IMR-90 (cell line): ENCODE measurements around the gene FOSB. TPM values are rescaled to one million over a fixed set of nuclear protein-coding genes. Genes with fewer than 3 reads are reported as not detected.

Source experiments
- ATAC-seq: fragments of 200-7000 bp; cut with Tn5 transposase; 2 replicates; pipeline ENCODE4 v1.9.1; 2020; ENCODE audit warnings: low read depth, mild to moderate bottlenecking, moderate library complexity
- BruUV-seq: library from RNA; stranded (reverse); fragments of 400-500 nt; replicated peaks from 2 replicates; lab custom pipeline; 2021; lab: Mats Ljungman, UMichigan
- CTCF ChIA-PET: fragments of 300-600 bp; formaldehyde crosslinking; extraction: SDS; loops from one replicate; lab custom pipeline; 2021; ENCODE audit warnings: antibody characterized with exemption; lab: Yijun Ruan, JAX
- POLR2A ChIA-PET: fragments of 300-600 bp; sonication (Branson Sonifier 250); formaldehyde crosslinking; loops from one replicate; lab custom pipeline; 2022; ENCODE audit warnings: antibody characterized with exemption; ENCODE audit not compliant: unreplicated experiment; lab: Charles Lee
- DNase-seq: peaks from one replicate; pipeline ENCODE4 v3.0.0; 2013
- H2AFZ ChIP-seq: replicated peaks from 2 replicates; pipeline ENCODE3; 2013; ENCODE audit warnings: low read length, mild to moderate bottlenecking; ENCODE audit not compliant: poor library complexity
- H2AK5ac ChIP-seq: 2 replicates; pipeline ENCODE4 v1.6.1; 2013; ENCODE audit warnings: low read depth, low read length, inconsistent platforms
- H2AK9ac ChIP-seq: replicated peaks from 2 replicates; pipeline ENCODE3; 2013; ENCODE audit warnings: mild to moderate bottlenecking, low read depth, low read length, moderate library complexity; ENCODE audit not compliant: poor library complexity
- H2BK120ac ChIP-seq: 2 replicates; pipeline ENCODE4 v1.6.1; 2013; ENCODE audit warnings: low read depth, low read length, inconsistent platforms
- H2BK15ac ChIP-seq: 3 replicates; pipeline ENCODE4 v1.6.1; 2013; ENCODE audit warnings: low read depth, low read length, inconsistent platforms
- H2BK20ac ChIP-seq: 2 replicates; pipeline ENCODE4 v1.6.1; 2013; ENCODE audit warnings: low read depth, mild to moderate bottlenecking, inconsistent platforms, low read length, moderate library complexity
- H2BK5ac ChIP-seq: 2 replicates; pipeline ENCODE4 v1.6.1; 2013; ENCODE audit warnings: mild to moderate bottlenecking, low read depth, low read length, inconsistent platforms; ENCODE audit not compliant: poor library complexity, severe bottlenecking
- H3K14ac ChIP-seq: replicated peaks from 2 replicates; pipeline ENCODE4 v1.6.1; 2013; ENCODE audit warnings: low read depth, low read length, inconsistent platforms
- H3K18ac ChIP-seq: 2 replicates; pipeline ENCODE4 v1.6.1; 2013; ENCODE audit warnings: low read depth, low read length, control low read depth
- H3K23ac ChIP-seq: 2 replicates; pipeline ENCODE4 v1.6.1; 2013; ENCODE audit warnings: low read depth, low read length, inconsistent platforms
- H3K27ac ChIP-seq: 2 replicates; pipeline ENCODE4 v1.5.1; 2013; ENCODE audit warnings: mild to moderate bottlenecking, control low read depth, low read length; ENCODE audit not compliant: insufficient read depth
- H3K27me3 ChIP-seq: 2 replicates; pipeline ENCODE4 v1.6.1; 2013; ENCODE audit warnings: low read length; ENCODE audit not compliant: control insufficient read depth, insufficient read depth
- H3K36me3 ChIP-seq: 2 replicates; pipeline ENCODE4 v1.6.1; 2013; ENCODE audit warnings: low read length, mixed read lengths; ENCODE audit not compliant: control insufficient read depth, insufficient read depth
- H3K4ac ChIP-seq: 2 replicates; pipeline ENCODE4 v1.6.1; 2013; ENCODE audit warnings: low read depth, low read length, inconsistent platforms
- H3K4me1 ChIP-seq: 2 replicates; pipeline ENCODE4 v1.6.1; 2013; ENCODE audit warnings: low read length, mixed read lengths; ENCODE audit not compliant: control insufficient read depth, insufficient read depth
- H3K4me2 ChIP-seq: 2 replicates; pipeline ENCODE4 v1.6.1; 2013; ENCODE audit warnings: low read depth, mild to moderate bottlenecking, control low read depth, low read length, moderate library complexity
- H3K4me3 ChIP-seq: 2 replicates; pipeline ENCODE4 v1.5.1; 2013; ENCODE audit warnings: low read depth, mild to moderate bottlenecking, control low read depth, low read length, moderate library complexity; ENCODE audit not compliant: insufficient read depth
- H3K56ac ChIP-seq: 2 replicates; pipeline ENCODE4 v1.6.1; 2013; ENCODE audit warnings: low read length, inconsistent platforms; ENCODE audit not compliant: insufficient read depth; ENCODE audit errors: extremely low read depth
- H3K79me1 ChIP-seq, 2 experiments: 2 replicates each; pipeline ENCODE4 v1.6.1; 2013; ENCODE audit warnings: low read length in 2 of 2, inconsistent platforms in 1 of 2, low read depth in 1 of 2
- H3K9ac ChIP-seq: 2 replicates; pipeline ENCODE4 v1.6.1; 2013; ENCODE audit warnings: low read depth, low read length, control low read depth
- H3K9me1 ChIP-seq: 2 replicates; pipeline ENCODE4 v1.6.1; 2013; ENCODE audit warnings: low read length, inconsistent platforms; ENCODE audit not compliant: insufficient read depth
- H3K9me3 ChIP-seq: 2 replicates; pipeline ENCODE4 v1.6.1; 2013; ENCODE audit warnings: low read length; ENCODE audit not compliant: control insufficient read depth, insufficient read depth
- H4K20me1 ChIP-seq: 2 replicates; pipeline ENCODE4 v1.6.1; 2013; ENCODE audit warnings: low read length, inconsistent platforms; ENCODE audit not compliant: insufficient read depth
- H4K5ac ChIP-seq: 2 replicates; pipeline ENCODE4 v1.6.1; 2013; ENCODE audit warnings: mild to moderate bottlenecking, low read depth, low read length, control low read depth
- H4K8ac ChIP-seq, 2 experiments: 2 replicates each; pipeline ENCODE4 v1.6.1; 2013; ENCODE audit warnings: low read depth in 2 of 2, low read length in 2 of 2, control low read depth in 1 of 2, inconsistent platforms in 1 of 2
- H4K91ac ChIP-seq: 2 replicates; pipeline ENCODE4 v1.6.1; 2013; ENCODE audit warnings: low read depth, low read length, inconsistent platforms; ENCODE audit not compliant: insufficient read depth
- ELK1 ChIP-seq: fragments of 150-350 bp; IDR thresholded peaks from 2 replicates; pipeline ENCODE4 v1.6.1; 2016; ENCODE audit warnings: low read depth, mild to moderate bottlenecking, low read length, moderate library complexity, borderline replicate concordance
- MAFK ChIP-seq: IDR thresholded peaks from 2 replicates; pipeline ENCODE4 v1.6.1; 2012; ENCODE audit warnings: low read depth, low read length, improper control_type of control experiment
- WGBS, 2 experiments: methylation state at CpG; one replicate each; pipeline versions ENCODE4 v1.1.5 to v1.1.7; 2013; ENCODE audit warnings: missing lambda C conversion rate in 2 of 2; ENCODE audit not compliant: insufficient read length in 1 of 2; ENCODE audit errors: extremely low coverage in 2 of 2; 5-methylcytosine and 5-hydroxymethylcytosine counted together
- dilution Hi-C: fragments of 300-500 bp; cut with HindIII; formaldehyde crosslinking; loops from one replicate; pipeline ENCODE4 v1.14.3; 2018; ENCODE audit warnings: low sequenced_read_pairs; ENCODE audit not compliant: unreplicated experiment
- in situ Hi-C: fragments of 300-500 bp; cut with MboI; formaldehyde crosslinking; loops from 3 replicates; pipeline ENCODE4 v1.14.3; 2019; ENCODE audit warnings: low sequenced_read_pairs, inconsistent platforms, mixed read lengths
- intact Hi-C: fragments of 100-400 bp; cut with micrococcal nuclease; formaldehyde crosslinking; loops from 2 replicates; pipeline ENCODE4 v1.10.0; 2022
- polyA plus RNA-seq, 3 experiments: library from polyadenylated mRNA; depleted of rRNA; stranded (reverse); fragments of >200 nt; gene quantifications; 2 replicates each; pipeline ENCODE4 v1.2.3, GENCODE V29; 2012; ENCODE audit warnings: low replicate concordance in 1 of 3
- total RNA-seq: library from RNA; depleted of rRNA; stranded (reverse); fragments of >200 nt; gene quantifications from 2 replicates; pipeline ENCODE4 v1.2.3, GENCODE V29; 2012

The FOSB gene
- total and polyA plus RNA-seq, 2 of the 4 experiments (the other 2 are of a cell fraction): 11.1 to 15.6 TPM

- no peak overlapping the region for H2AK5ac ChIP-seq
- WGBS, 2 experiments: 93% methylated on average over 11 of the region's 15 CpGs; no CpG with 5 or more reads in 1 of the 2 experiments
- H3K9ac ChIP-seq: no peak overlapping the region
- no peaks in the 10 kb centered on the region for H3K36me3 ChIP-seq
- intact Hi-C loops (no loop called here), in situ Hi-C loops (no loop called here), dilution Hi-C loops (no loop called here)
- no peak overlapping the region for H3K14ac ChIP-seq
- POLR2A ChIA-PET: no interaction called here
- H2BK120ac ChIP-seq: no peak overlapping the region
- no peak overlapping the region for H4K5ac ChIP-seq
- no peak overlapping the region for H3K4me3 ChIP-seq
- ATAC-seq (no peak), DNase-seq (no peak)
- H3K56ac ChIP-seq: no peak overlapping the region
- H2AK9ac ChIP-seq: no peak overlapping the region
- CTCF ChIA-PET: interaction anchor here (0.9 to 1.0 kb wide), 2 partner anchors 10 to 49 kb away, joined by 3 to 7 read pairs; no protein-coding TSS in a partner anchor
- H3K4me1 ChIP-seq: no peaks in the 10 kb centered on the region
- no peak overlapping the region for H4K8ac ChIP-seq
- H2BK15ac ChIP-seq: no peak overlapping the region
- no peak overlapping the region for H2BK5ac ChIP-seq
- no peak overlapping the region for H3K27ac ChIP-seq
- no peaks in the 10 kb centered on the region for H3K27me3 ChIP-seq
- no peak overlapping the region for H2BK20ac ChIP-seq
- no peak overlapping the region for H3K4me2 ChIP-seq
- no peak overlapping the region for H4K91ac ChIP-seq
- H3K9me1 ChIP-seq: peaks cover 6% of the 10 kb centered on the region; the same call in 1 of the 2 replicates
- peaks cover 3% of the 10 kb centered on the region; the same call in 1 of the 2 replicates for H4K20me1 ChIP-seq
- no peak overlapping the region for H2AFZ ChIP-seq
- BruUV-seq: no TSS peak
- H3K4ac ChIP-seq: no peak overlapping the region
- H3K23ac ChIP-seq: no peak overlapping the region
- TF ChIP-seq MAFK: no peak
- TF ChIP-seq ELK1: no peak
- no peaks in the 10 kb centered on the region for H3K9me3 ChIP-seq
- peaks cover 0 to 7% of the 10 kb centered on the region in 2 experiments; a peak in 1 of 4 replicates for H3K79me1 ChIP-seq
- H3K18ac ChIP-seq: no peak overlapping the region
Measured at GRCh38 chr19:45488708-45489107, 20.9 kb downstream of the FOSB start.
